Thyroid gland (tissue), 4 donors: ENCODE data around the gene SLC10A7.

ENCODE experiments used
- CTCF ChIP-seq, 6 experiments: fragments of 200-600 bp in 3 of 6; fragments of 450-650 bp in 3 of 6; sonication (generic) in 3 of 6; IDR thresholded peaks; one replicate each; pipeline ENCODE4 v1.5.1; 2016 to 2019; ENCODE audit warnings: antibody characterized with exemption in 6 of 6, mild to moderate bottlenecking in 2 of 6, inconsistent platforms in 1 of 6, moderate library complexity in 1 of 6
- POLR2A ChIP-seq, 2 donors: fragments of 450-650 bp; IDR thresholded peaks; one replicate each; pipeline ENCODE4 v1.6.1; 2017; ENCODE audit warnings: antibody characterized with exemption in 2 of 2, mild to moderate bottlenecking in 2 of 2, moderate library complexity in 1 of 2

GRCh38 chr4:146275370-146275769 lies 246.4 kb downstream of the SLC10A7 start:
- TF ChIP-seq POLR2A (IDR thresholded peaks at IDR 0.05): no peak
- no peak for TF ChIP-seq CTCF (IDR thresholded peaks at IDR 0.05)
